WI38 (cell line): ENCODE measurements around the gene PLEKHG4B.

Experiments used
- H3K4me3 ChIP-seq: 2 replicates; pipeline ENCODE4 v1.5.1; 2011; ENCODE audit warnings: low read depth, mild to moderate bottlenecking, control low read depth, low read length
- TF ChIP-seq, protein P1 (sequence below): IDR thresholded peaks from 2 replicates; pipeline ENCODE4 v1.5.1; 2012; ENCODE audit warnings: low read depth, mild to moderate bottlenecking, control low read depth, low read length

The PLEKHG4B gene

DNA sequence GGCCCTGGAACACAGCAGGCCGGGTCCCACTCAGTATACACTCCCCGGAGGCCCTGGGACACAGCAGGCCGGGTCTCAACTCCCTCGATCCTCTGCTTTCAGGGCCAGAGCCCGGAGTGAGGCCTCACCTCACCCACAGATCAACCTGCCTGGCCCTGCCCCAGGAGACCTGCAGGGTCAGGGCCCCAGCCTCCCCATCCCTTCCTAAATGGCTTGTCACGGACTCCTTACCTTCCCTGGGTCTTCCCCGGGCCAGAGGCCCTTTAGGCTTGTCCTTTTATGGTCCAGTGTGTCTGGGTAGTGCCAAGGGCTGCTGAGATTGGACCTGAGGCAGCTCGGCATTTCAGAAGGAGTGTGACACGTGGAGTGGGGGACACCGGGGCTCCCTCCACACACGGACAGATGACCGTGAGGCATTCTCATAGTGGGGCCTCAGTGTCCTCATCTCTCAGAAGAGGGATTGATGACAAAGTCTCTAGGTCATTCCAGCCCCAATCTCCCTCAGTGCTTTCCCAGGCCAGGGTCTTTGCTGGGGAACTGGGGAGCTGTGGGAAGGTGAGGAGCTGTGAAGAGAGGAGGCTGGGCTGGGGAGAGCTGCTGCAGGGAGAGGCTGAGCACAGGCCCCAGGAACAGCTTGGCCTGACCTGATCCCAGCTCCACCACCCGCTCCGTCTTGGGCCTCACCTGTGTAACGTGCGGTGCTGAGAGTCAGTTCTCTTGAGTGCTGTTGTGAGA lies 18.0 kb upstream of the PLEKHG4B start:
- TF ChIP-seq, protein P1, sequence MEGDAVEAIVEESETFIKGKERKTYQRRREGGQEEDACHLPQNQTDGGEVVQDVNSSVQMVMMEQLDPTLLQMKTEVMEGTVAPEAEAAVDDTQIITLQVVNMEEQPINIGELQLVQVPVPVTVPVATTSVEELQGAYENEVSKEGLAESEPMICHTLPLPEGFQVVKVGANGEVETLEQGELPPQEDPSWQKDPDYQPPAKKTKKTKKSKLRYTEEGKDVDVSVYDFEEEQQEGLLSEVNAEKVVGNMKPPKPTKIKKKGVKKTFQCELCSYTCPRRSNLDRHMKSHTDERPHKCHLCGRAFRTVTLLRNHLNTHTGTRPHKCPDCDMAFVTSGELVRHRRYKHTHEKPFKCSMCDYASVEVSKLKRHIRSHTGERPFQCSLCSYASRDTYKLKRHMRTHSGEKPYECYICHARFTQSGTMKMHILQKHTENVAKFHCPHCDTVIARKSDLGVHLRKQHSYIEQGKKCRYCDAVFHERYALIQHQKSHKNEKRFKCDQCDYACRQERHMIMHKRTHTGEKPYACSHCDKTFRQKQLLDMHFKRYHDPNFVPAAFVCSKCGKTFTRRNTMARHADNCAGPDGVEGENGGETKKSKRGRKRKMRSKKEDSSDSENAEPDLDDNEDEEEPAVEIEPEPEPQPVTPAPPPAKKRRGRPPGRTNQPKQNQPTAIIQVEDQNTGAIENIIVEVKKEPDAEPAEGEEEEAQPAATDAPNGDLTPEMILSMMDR = no peak
- H3K4me3 ChIP-seq = no peak overlapping the region

DNA sequence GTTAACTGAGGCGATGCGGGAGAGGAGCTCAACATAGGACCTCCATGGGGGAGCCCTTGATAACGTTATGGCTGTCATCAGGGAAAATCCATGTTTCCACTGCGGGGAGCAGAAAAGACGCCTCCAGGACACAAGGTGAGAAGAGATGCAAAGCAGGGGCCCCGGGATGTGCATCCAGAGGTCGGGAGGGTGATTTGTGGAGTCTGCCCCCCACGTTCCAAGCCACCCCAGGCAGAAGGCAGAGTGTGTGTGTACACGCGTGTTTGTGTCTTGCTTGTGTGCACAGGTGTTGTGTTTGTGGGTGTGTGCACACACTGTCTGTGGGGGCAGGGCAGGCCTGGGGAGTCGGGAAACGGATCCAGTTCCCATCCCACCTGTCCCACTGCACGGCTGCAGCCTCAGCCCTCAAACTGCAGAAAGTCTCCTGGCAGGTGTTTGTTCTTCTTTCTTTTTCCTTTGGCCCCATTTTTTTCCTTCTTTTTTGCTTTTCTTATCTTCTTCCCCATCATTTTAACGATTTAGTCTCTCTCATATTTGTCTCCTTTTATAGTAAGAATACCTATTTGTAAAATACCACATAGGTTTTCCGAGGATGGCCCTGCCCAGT lies 17.4 kb upstream of the PLEKHG4B start:
- no peak overlapping the region for H3K4me3 ChIP-seq
- TF ChIP-seq, protein P1 = no peak

DNA sequence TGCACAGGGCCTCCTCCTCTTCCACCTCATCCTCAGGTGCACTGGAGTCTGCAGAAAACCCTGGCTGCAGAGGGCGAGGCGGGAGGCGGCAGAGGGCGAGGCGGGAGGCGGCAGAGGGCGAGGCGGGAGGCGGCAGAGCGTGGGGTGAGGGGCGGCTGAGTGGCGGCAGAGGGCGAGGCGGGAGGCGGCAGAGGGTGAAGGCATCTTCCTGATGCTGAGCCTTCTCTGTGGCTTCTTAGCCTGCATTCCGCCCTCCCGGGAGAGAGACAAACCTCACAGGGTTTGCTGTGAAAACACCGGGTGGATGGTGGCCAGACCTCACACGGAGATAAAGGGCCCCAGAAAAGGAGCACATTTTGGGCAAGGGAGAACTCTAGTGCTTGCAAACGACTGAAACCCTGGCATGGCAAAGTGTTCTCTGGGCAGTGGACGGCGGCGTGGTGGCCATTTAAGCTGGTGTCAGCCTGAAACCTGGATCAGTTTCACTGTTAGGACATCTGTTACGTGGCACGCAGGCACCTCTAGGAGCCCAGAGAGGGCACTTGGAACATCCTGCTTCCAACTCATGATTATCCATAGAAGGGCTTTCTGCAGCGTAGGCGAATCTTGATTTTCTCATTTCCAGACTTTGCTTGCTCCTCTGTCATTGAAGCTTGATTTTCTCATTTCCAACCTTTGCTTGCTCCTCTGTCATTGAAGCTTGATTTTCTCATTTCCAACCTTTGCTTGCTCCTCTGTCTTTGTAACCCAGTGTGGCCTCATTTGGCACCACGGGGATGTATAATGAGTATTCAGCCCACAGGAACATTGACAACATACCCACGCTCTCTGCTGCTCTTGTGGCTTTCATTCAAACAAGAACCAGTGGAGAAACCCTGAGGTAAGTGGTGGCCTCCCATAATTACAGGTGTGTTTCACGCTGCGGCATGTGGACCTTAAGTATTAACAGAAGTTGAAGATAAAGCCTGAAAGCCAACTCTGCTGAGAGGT lies 16.3 kb upstream of the PLEKHG4B start:
- TF ChIP-seq, protein P1 = no peak
- no peak overlapping the region for H3K4me3 ChIP-seq

DNA sequence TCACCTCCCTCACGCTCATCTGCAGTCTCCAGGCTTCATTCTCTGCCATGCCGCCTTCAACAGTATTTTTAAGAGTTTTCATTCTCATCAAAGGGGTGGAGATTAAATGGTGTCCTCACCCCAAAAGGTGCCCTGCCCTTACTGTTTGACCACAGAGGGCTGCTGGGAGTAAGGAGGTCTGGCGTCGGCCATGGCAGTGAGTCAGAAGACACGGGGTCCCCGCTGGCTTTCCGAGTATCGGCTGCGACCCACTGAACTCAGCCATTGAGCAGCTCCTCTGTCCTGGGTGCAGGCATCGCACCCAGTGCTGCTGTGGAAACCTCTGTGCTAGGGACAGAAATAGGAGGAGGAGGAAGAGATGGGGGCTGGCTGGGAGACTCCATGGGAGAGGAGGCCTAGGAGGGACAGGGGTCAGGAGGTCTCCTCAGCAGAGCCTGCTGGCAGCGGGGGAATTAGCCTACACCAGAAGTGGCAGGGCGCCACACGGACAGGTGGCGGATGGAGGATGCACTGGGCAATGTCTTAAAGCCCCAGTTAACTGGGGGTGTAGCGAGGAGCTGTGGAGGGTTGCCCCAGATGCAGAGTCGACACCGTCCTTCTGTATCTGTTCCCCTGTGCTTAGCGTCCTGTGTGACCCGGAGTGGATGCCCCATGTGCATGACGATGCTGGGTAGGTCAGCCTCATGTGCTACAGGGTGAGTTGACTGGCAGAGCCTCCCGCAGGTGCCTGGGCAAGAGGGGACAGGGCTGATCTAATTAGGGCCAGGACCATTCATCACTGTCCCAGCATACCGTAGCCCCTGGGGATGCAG lies 15.4 kb upstream of the PLEKHG4B start:
- no peak overlapping the region for H3K4me3 ChIP-seq
- TF ChIP-seq, protein P1 = no peak

DNA sequence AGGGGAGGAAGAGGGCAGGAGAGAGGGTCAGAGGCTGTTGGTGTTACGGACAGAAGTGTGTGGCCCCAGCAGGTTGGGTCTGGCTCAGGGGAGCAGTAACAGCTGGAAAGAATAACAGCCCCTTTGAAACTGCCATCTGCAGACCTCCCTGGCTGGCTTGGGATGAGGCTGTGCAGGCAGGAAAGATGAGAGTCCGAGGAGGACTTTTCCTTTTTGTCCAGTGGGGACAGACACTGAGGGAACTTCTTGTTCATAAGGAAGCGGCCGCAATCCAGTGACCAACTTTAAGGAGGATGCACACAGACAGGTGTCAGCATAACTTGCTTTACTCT lies 14.8 kb upstream of the PLEKHG4B start:
- TF ChIP-seq, protein P1 = no peak
- H3K4me3 ChIP-seq = no peak overlapping the region

DNA sequence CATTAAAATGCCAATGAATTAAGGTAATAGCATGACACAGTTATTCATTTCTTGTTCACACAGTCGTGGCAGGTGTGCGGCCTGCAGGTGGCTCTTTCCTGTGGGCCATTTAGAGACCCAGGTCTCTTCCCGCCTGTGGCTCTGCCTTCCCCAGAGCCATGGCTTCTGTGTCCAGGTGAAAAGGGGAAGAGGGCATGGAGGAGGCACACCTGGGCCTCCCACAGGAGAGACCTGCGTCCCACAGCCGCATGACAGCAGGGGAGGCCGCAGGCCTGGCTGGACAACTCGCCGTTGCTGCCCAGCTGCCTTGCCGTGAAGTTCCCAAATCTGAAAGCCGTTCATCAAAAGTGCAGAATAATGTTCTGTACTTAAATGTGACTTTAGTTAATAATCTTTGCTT lies 14.4 kb upstream of the PLEKHG4B start:
- H3K4me3 ChIP-seq = no peak overlapping the region
- TF ChIP-seq, protein P1 = no peak
